B cell (primary cell): Measurements from ENCODE around the gene TAAR6. TPM values are rescaled to one million over a fixed set of nuclear protein-coding genes. Genes with fewer than 3 reads are reported as not detected.

Experiments
- ATAC-seq: fragments of 200-7000 bp; cut with Tn5 transposase; one replicate; pipeline ENCODE4 v1.10.0; 2021; ENCODE audit warnings: low read depth, mild to moderate bottlenecking, moderate number of reproducible peaks, moderate library complexity
- CTCF ChIA-PET: fragments of 350-600 bp; sonication (Branson Sonifier 250); formaldehyde crosslinking; loops from one replicate; lab custom pipeline; 2021; ENCODE audit warnings: antibody characterized with exemption, inconsistent platforms; lab: Charles Lee
- POLR2A ChIA-PET: fragments of 350-600 bp; sonication (Branson Sonifier 250); formaldehyde crosslinking; loops from one replicate; lab custom pipeline; 2021; ENCODE audit warnings: antibody characterized with exemption; lab: Charles Lee
- DNase-seq: peaks from one replicate; pipeline ENCODE4 v3.0.0; 2013
- H2AFZ ChIP-seq: 2 replicates; pipeline ENCODE4 v1.6.1; 2012; ENCODE audit warnings: mild to moderate bottlenecking, low read depth, low read length; ENCODE audit not compliant: insufficient read depth, poor library complexity, severe bottlenecking
- H3K27ac ChIP-seq, 2 donors: 1 replicate in 1 of 2; 2 replicates in 1 of 2; pipeline ENCODE4 v1.5.1; 2012 to 2013; ENCODE audit warnings: low read length in 2 of 2, mild to moderate bottlenecking in 2 of 2, moderate library complexity in 1 of 2
- H3K27me3 ChIP-seq, 4 experiments: fragments of 200-600 bp in 1 of 4; sonication (generic) in 1 of 4; replicated peaks in 1 of 4; 1 replicate in 2 of 4; 2 replicates in 2 of 4; pipeline versions ENCODE4 v1.6.1 to v1.7.0; 2013 to 2016; ENCODE audit warnings: low read length in 3 of 4, mild to moderate bottlenecking in 2 of 4, mixed read lengths in 1 of 4, moderate library complexity in 1 of 4; ENCODE audit not compliant: insufficient read depth in 4 of 4, control insufficient read depth in 3 of 4; ENCODE audit errors: control extremely low read depth in 1 of 4
- H3K36me3 ChIP-seq, 2 experiments: replicated peaks in 1 of 2; 1 replicate in 1 of 2; 2 replicates in 1 of 2; pipeline versions ENCODE4 v1.6.1 to v1.7.1; 2013; ENCODE audit warnings: low read length in 1 of 2; ENCODE audit not compliant: insufficient read depth in 2 of 2, control insufficient read depth in 1 of 2; ENCODE audit errors: control extremely low read depth in 1 of 2, extremely low read depth in 1 of 2
- H3K4me1 ChIP-seq, 2 donors: fragments of 200-600 bp in 1 of 2; sonication (generic) in 1 of 2; 1 replicate in 1 of 2; 2 replicates in 1 of 2; pipeline versions ENCODE4 v1.5.1 to v1.6.1; 2013 to 2017; ENCODE audit warnings: low read length in 2 of 2; ENCODE audit not compliant: control insufficient read depth in 2 of 2, insufficient read depth in 2 of 2
- H3K4me2 ChIP-seq: replicated peaks from 2 replicates; pipeline ENCODE3; 2012; ENCODE audit warnings: mild to moderate bottlenecking, low read depth, low read length; ENCODE audit not compliant: poor library complexity, severe bottlenecking
- H3K4me3 ChIP-seq, 5 experiments: fragments of 200-600 bp in 1 of 5; sonication (generic) in 1 of 5; 1 replicate in 3 of 5; 2 replicates in 2 of 5; pipeline versions ENCODE4 v1.5.1 to v1.7.0; 2011 to 2016; ENCODE audit warnings: low read length in 4 of 5, mild to moderate bottlenecking in 4 of 5, low read depth in 2 of 5, control low read depth in 1 of 5, moderate library complexity in 1 of 5; ENCODE audit not compliant: insufficient read depth in 1 of 5; ENCODE audit errors: control extremely low read depth in 1 of 5, extremely low read depth in 1 of 5
- H3K79me2 ChIP-seq: fragments of 200-600 bp; sonication (generic); one replicate; pipeline ENCODE4 v1.6.0; 2016; ENCODE audit warnings: low read length; ENCODE audit not compliant: control insufficient read depth, insufficient read depth
- H3K9ac ChIP-seq: fragments of 200-600 bp; sonication (generic); 2 replicates; pipeline ENCODE4 v1.6.1; 2017; ENCODE audit warnings: mild to moderate bottlenecking, low read length, moderate library complexity
- H3K9me3 ChIP-seq, 3 donors: one replicate each; pipeline versions ENCODE4 v1.6.1 to v1.7.1; 2013; ENCODE audit warnings: low read length in 2 of 3; ENCODE audit not compliant: control insufficient read depth in 2 of 3, insufficient read depth in 1 of 3; ENCODE audit errors: control extremely low read depth in 1 of 3
- H4K20me1 ChIP-seq: 2 replicates; pipeline ENCODE4 v1.6.0; 2012; ENCODE audit warnings: mild to moderate bottlenecking, low read length; ENCODE audit not compliant: insufficient read depth, control insufficient read depth, poor library complexity, severe bottlenecking
- H3K27ac Mint-ChIP-seq: one replicate; pipeline ENCODE4 v1.8.0; 2021; ENCODE audit warnings: mixed read lengths
- H3K27me3 Mint-ChIP-seq: one replicate; pipeline ENCODE4 v1.8.0; 2021; ENCODE audit warnings: mixed read lengths
- H3K4me1 Mint-ChIP-seq: one replicate; pipeline ENCODE4 v1.8.0; 2021; ENCODE audit warnings: mixed read lengths
- H3K4me3 Mint-ChIP-seq: one replicate; pipeline ENCODE4 v1.8.0; 2021; ENCODE audit warnings: mixed read lengths
- H3K9me3 Mint-ChIP-seq: one replicate; pipeline ENCODE4 v1.8.0; 2022; ENCODE audit warnings: mixed read lengths; ENCODE audit not compliant: insufficient read depth
- EZH2 ChIP-seq: IDR thresholded peaks from 2 replicates; pipeline ENCODE4 v1.6.1; 2012; ENCODE audit warnings: borderline replicate concordance, low read depth, mild to moderate bottlenecking, moderate library complexity, low read length; ENCODE audit not compliant: insufficient read depth, poor library complexity, severe bottlenecking
- WGBS: methylation state at CpG from one replicate; pipeline ENCODE4 v1.1.5; 2013; ENCODE audit warnings: missing lambda C conversion rate; ENCODE audit not compliant: insufficient coverage; 5-methylcytosine and 5-hydroxymethylcytosine counted together
- intact Hi-C: fragments of 100-400 bp; cut with micrococcal nuclease; formaldehyde crosslinking; loops from one replicate; pipeline ENCODE4 v1.10.0; 2022
- polyA plus RNA-seq: library from polyadenylated mRNA; depleted of rRNA; stranded (reverse); fragments of >200 nt; gene quantifications from 2 replicates; pipeline ENCODE4 v1.2.3, GENCODE V29; 2012
- total RNA-seq, 2 donors: library from RNA; stranded (reverse); fragments of 120-200 nt in 1 of 2; gene quantifications; 1 replicate in 1 of 2; 2 replicates in 1 of 2; pipeline versions ENCODE4 v1.2.3 to v1.2.4, GENCODE V29; 2013 to 2022
- TF ChIP-seq, protein P1 (sequence below): fragments of 200-600 bp; IDR thresholded peaks from one replicate; pipeline ENCODE4 v1.8.0; 2022; ENCODE audit warnings: antibody characterized with exemption, mild to moderate bottlenecking

Gene TAAR6
- total and polyA plus RNA-seq, 2 donors (not counting 1 experiment from before 2014, with no cell fraction given): not detected

DNA sequence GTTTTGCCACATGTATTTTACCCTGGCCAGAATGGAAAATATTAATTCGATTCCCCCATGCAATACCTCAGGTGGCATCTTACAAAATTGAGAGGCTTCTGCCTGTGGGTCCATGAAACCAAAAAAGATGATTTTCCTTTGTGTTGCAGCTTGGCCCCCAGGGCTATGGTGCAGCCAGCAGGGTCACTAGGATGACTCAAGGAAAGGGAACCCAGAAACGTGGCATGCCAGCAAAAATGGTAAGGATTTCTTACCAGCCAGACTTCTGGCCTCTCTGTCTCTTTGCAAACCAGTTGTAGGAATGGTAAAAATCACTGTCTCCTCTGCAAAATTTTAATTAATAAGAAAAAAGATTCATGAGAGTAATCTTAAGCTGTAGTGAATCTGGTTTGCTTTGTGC is 43.7 kb upstream of the TAAR6 start:
- no peak for TF ChIP-seq EZH2
- TF ChIP-seq, protein P1, sequence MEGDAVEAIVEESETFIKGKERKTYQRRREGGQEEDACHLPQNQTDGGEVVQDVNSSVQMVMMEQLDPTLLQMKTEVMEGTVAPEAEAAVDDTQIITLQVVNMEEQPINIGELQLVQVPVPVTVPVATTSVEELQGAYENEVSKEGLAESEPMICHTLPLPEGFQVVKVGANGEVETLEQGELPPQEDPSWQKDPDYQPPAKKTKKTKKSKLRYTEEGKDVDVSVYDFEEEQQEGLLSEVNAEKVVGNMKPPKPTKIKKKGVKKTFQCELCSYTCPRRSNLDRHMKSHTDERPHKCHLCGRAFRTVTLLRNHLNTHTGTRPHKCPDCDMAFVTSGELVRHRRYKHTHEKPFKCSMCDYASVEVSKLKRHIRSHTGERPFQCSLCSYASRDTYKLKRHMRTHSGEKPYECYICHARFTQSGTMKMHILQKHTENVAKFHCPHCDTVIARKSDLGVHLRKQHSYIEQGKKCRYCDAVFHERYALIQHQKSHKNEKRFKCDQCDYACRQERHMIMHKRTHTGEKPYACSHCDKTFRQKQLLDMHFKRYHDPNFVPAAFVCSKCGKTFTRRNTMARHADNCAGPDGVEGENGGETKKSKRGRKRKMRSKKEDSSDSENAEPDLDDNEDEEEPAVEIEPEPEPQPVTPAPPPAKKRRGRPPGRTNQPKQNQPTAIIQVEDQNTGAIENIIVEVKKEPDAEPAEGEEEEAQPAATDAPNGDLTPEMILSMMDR: no peak
- H3K9me3 Mint-ChIP-seq: no peaks in the 10 kb centered on the region
- Histone ChIP-seq H3K4me3 (no peak overlapping the region), H2AFZ (no peak overlapping the region), H3K27ac (no peak overlapping the region), H3K4me2 (no peak overlapping the region), H3K79me2 (peaks cover 5% of the 10 kb centered on the region), H3K4me1 (peaks cover 3 to 4% of the 10 kb centered on the region in 2 donors), H3K9me3 (no peaks in the 10 kb centered on the region), H3K9ac (no peak overlapping the region), H3K27me3 (no peaks in the 10 kb centered on the region), H4K20me1 (no peaks in the 10 kb centered on the region), H3K36me3 (no peaks in the 10 kb centered on the region)
- no peak for DNase-seq
- no peaks in the 10 kb centered on the region for H3K27me3 Mint-ChIP-seq
- WGBS: 78% methylated on average over 1 of the region's 2 CpGs
- intact Hi-C loops: no loop called here
- H3K4me1 Mint-ChIP-seq: peaks cover 6% of the 10 kb centered on the region
- H3K27ac Mint-ChIP-seq: no peak overlapping the region
- ChIA-PET POLR2A (no interaction called here), CTCF (interaction anchor here (0.9 to 2.7 kb wide), 8 partner anchors 10 to 254 kb away, joined by 3 to 13 read pairs (median 4); no protein-coding TSS in a partner anchor)
- no peak overlapping the region for H3K4me3 Mint-ChIP-seq
- no peak for ATAC-seq

DNA sequence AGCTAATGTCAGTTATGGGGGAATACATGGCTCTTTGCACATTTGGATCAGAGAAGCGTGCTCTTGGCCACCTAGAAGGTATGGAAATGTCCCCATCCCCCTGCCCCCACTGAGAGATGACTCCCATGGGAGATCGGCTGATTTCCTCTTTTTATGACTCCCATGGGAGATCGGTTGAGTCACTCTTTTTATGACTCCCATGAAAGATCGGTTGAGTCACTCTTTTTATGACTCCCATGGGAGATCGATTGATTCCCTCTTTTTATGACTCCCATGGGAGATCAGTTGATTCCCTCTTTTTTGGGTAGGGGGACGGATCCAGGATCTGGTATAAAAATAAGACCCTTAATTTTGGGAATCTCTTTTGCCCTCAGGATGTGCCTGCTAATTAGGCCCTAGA is 42.3 kb upstream of the TAAR6 start:
- TF ChIP-seq, protein P1: no peak
- TF ChIP-seq EZH2: no peak
- no peak overlapping the region for H3K4me3 ChIP-seq
- peaks cover 5% of the 10 kb centered on the region for H3K79me2 ChIP-seq
- H3K9me3 ChIP-seq: no peaks in the 10 kb centered on the region
- H2AFZ ChIP-seq: no peak overlapping the region
- ATAC-seq (no peak), DNase-seq (no peak)
- peaks cover 3 to 4% of the 10 kb centered on the region in 2 donors for H3K4me1 ChIP-seq
- H4K20me1 ChIP-seq: no peaks in the 10 kb centered on the region
- Mint-ChIP-seq H3K27ac (no peak overlapping the region), H3K9me3 (no peaks in the 10 kb centered on the region), H3K4me3 (no peak overlapping the region), H3K27me3 (no peaks in the 10 kb centered on the region), H3K4me1 (peaks cover 6% of the 10 kb centered on the region)
- H3K36me3 ChIP-seq: no peaks in the 10 kb centered on the region
- no peak overlapping the region for H3K9ac ChIP-seq
- no peak overlapping the region for H3K27ac ChIP-seq
- WGBS: 69% methylated on average over 4 of the region's 6 CpGs
- no peak overlapping the region for H3K4me2 ChIP-seq
- POLR2A ChIA-PET: no interaction called here
- H3K27me3 ChIP-seq: no peaks in the 10 kb centered on the region
- intact Hi-C loops: no loop called here
- CTCF ChIA-PET: interaction anchor here (0.6 to 2.7 kb wide), 9 partner anchors 8 to 435 kb away, joined by 3 to 13 read pairs (median 3); partner anchors contain the start of gene STX7
